ENCODE results near the gene CCDC175.

GRCh38 chr14:59481871-59482540 lies 94.6 kb downstream of the CCDC175 start:
- TF ChIP-seq CTCF (IDR thresholded peaks at IDR 0.05; ENCODE audit: low read length) = no peak
- no peak for TF ChIP-seq EZH2 (optimal IDR thresholded peaks at IDR 0.05; ENCODE audit: low read depth, low read length)
- TF ChIP-seq EZH2phosphoT487 (IDR thresholded peaks at IDR 0.05; ENCODE audit: low read length) = no peak
